OCI-LY3 (cell line): ENCODE data around the gene EIF5.

ENCODE experiments used
- H2AFZ ChIP-seq: fragments of 200-600, 300-600 bp; shearing (Covaris generic); 2 replicates; pipeline ENCODE4 v1.6.0; 2014; ENCODE audit warnings: antibody characterized with exemption, low read depth, low read length
- H3K27ac ChIP-seq: fragments of 200-600, 300-600 bp; sonication (generic); 2 replicates; pipeline ENCODE4 v1.5.1; 2014; ENCODE audit warnings: mild to moderate bottlenecking, low read length, moderate library complexity, mixed read lengths
- H3K27me3 ChIP-seq: fragments of 200-600, 300-600 bp; sonication (generic); 2 replicates; pipeline ENCODE4 v1.6.1; 2014; ENCODE audit warnings: low read depth, low read length, mixed read lengths
- H3K36me3 ChIP-seq: fragments of 200-600, 300-600 bp; sonication (generic); replicated peaks from 2 replicates; pipeline ENCODE3; 2014; ENCODE audit warnings: low read depth, low read length, mixed read lengths
- H3K4me1 ChIP-seq: fragments of 300-600, 200-600 bp; sonication (generic); 2 replicates; pipeline ENCODE4 v1.6.1; 2014; ENCODE audit warnings: low read length, mixed read lengths
- H3K4me2 ChIP-seq: fragments of 200-600, 300-600 bp; sonication (generic); 2 replicates; pipeline ENCODE4 v1.6.1; 2014; ENCODE audit warnings: low read length, mixed read lengths
- H3K4me3 ChIP-seq: fragments of 300-600, 200-600 bp; sonication (generic); 2 replicates; pipeline ENCODE4 v1.5.1; 2014; ENCODE audit warnings: antibody characterized with exemption, mild to moderate bottlenecking, low read length, moderate library complexity
- H3K79me2 ChIP-seq: fragments of 300-600, 200-600 bp; shearing (Covaris generic); 2 replicates; pipeline ENCODE4 v1.6.1; 2014; ENCODE audit warnings: mild to moderate bottlenecking, low read length, mixed read lengths
- H3K9ac ChIP-seq: fragments of 300-600, 200-600 bp; shearing (Covaris generic); 2 replicates; pipeline ENCODE4 v1.6.0; 2014; ENCODE audit warnings: mild to moderate bottlenecking, low read length, moderate library complexity
- H3K9me3 ChIP-seq: fragments of 200-600, 300-600 bp; shearing (Covaris generic); 2 replicates; pipeline ENCODE4 v1.6.1; 2014; ENCODE audit warnings: low read length, mixed read lengths; ENCODE audit not compliant: insufficient read depth
- H4K20me1 ChIP-seq: fragments of 200-600, 300-600 bp; sonication (generic); 2 replicates; pipeline ENCODE4 v1.6.1; 2016; ENCODE audit warnings: low read length, mixed read lengths; ENCODE audit not compliant: insufficient read depth
- EZH2phosphoT487 ChIP-seq: fragments of 200-600 bp; shearing (Covaris generic); IDR thresholded peaks from 2 replicates; pipeline ENCODE4 v1.6.1; 2018; ENCODE audit warnings: antibody characterized with exemption, mixed run types, low read depth
- TF ChIP-seq, protein P1 (sequence below): fragments of 200-600, 300-600 bp; sonication (generic); IDR thresholded peaks from 2 replicates; pipeline ENCODE4 v1.5.1; 2014; ENCODE audit warnings: antibody characterized with exemption, low read length, low read depth

EIF5 gene

DNA sequence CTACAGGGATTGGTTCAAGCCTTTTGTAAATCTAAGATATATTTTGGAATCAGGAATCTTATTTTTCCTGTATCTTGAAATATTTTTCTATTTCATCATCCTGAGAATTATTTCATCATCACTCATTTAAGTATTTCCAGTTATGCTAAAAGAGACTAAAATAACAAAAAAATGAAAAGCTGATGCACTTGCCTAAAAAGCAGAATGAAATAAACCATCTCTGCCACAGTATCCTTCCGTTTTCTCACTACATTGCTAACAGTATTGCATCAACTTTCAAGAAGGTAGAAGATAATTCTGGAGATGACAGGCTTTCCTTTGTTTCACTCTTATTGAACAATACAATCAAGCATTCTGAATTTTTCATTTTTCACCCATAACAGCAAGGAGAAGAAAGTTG, 31.1 kb upstream of the EIF5 start:
- Histone ChIP-seq H2AFZ (no peak overlapping the region), H3K4me2 (no peak overlapping the region)

GRCh38 chr14:103304706-103305105, 29.3 kb upstream of the EIF5 start:
- no peak for TF ChIP-seq EZH2phosphoT487
- TF ChIP-seq, protein P1, sequence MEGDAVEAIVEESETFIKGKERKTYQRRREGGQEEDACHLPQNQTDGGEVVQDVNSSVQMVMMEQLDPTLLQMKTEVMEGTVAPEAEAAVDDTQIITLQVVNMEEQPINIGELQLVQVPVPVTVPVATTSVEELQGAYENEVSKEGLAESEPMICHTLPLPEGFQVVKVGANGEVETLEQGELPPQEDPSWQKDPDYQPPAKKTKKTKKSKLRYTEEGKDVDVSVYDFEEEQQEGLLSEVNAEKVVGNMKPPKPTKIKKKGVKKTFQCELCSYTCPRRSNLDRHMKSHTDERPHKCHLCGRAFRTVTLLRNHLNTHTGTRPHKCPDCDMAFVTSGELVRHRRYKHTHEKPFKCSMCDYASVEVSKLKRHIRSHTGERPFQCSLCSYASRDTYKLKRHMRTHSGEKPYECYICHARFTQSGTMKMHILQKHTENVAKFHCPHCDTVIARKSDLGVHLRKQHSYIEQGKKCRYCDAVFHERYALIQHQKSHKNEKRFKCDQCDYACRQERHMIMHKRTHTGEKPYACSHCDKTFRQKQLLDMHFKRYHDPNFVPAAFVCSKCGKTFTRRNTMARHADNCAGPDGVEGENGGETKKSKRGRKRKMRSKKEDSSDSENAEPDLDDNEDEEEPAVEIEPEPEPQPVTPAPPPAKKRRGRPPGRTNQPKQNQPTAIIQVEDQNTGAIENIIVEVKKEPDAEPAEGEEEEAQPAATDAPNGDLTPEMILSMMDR = no peak
- Histone ChIP-seq H3K27ac (no peak overlapping the region), H3K9ac (no peak overlapping the region), H3K79me2 (no peaks in the 10 kb centered on the region), H3K9me3 (no peaks in the 10 kb centered on the region), H3K4me2 (no peak overlapping the region), H2AFZ (no peak overlapping the region), H4K20me1 (no peaks in the 10 kb centered on the region), H3K36me3 (no peaks in the 10 kb centered on the region), H3K4me1 (peaks cover 12% of the 10 kb centered on the region), H3K4me3 (no peak overlapping the region), H3K27me3 (peaks cover 10% of the 10 kb centered on the region; the same call in 1 of the 2 replicates)

More for the DNA sequence above, 31.1 kb upstream of the EIF5 start:
- no peaks in the 10 kb centered on the region for H3K9me3 ChIP-seq
- H3K79me2 ChIP-seq = no peaks in the 10 kb centered on the region
- H3K27ac ChIP-seq = no peak overlapping the region
- no peak overlapping the region for H3K9ac ChIP-seq
- TF ChIP-seq, protein P1 = no peak
- TF ChIP-seq EZH2phosphoT487 = no peak
- peaks cover 10% of the 10 kb centered on the region; the same call in 1 of the 2 replicates for H3K27me3 ChIP-seq
- H4K20me1 ChIP-seq = no peaks in the 10 kb centered on the region
- no peaks in the 10 kb centered on the region for H3K36me3 ChIP-seq
- H3K4me1 ChIP-seq = peaks cover 12% of the 10 kb centered on the region
- H3K4me3 ChIP-seq = no peak overlapping the region

GRCh38 chr14:103308717-103309616, 25.1 kb upstream of the EIF5 start:
- no peaks in the 10 kb centered on the region for H3K9me3 ChIP-seq
- peaks cover 10% of the 10 kb centered on the region; the same call in 1 of the 2 replicates for H3K27me3 ChIP-seq
- H3K36me3 ChIP-seq = no peaks in the 10 kb centered on the region
- no peak overlapping the region for H3K27ac ChIP-seq
- no peak overlapping the region for H3K4me2 ChIP-seq
- no peak overlapping the region for H3K9ac ChIP-seq
- no peak overlapping the region for H3K4me3 ChIP-seq
- no peak overlapping the region for H2AFZ ChIP-seq
- no peaks in the 10 kb centered on the region for H3K79me2 ChIP-seq
- TF ChIP-seq, protein P1 = no peak
- no peak for TF ChIP-seq EZH2phosphoT487
- no peaks in the 10 kb centered on the region for H4K20me1 ChIP-seq
- H3K4me1 ChIP-seq = no peaks in the 10 kb centered on the region

DNA sequence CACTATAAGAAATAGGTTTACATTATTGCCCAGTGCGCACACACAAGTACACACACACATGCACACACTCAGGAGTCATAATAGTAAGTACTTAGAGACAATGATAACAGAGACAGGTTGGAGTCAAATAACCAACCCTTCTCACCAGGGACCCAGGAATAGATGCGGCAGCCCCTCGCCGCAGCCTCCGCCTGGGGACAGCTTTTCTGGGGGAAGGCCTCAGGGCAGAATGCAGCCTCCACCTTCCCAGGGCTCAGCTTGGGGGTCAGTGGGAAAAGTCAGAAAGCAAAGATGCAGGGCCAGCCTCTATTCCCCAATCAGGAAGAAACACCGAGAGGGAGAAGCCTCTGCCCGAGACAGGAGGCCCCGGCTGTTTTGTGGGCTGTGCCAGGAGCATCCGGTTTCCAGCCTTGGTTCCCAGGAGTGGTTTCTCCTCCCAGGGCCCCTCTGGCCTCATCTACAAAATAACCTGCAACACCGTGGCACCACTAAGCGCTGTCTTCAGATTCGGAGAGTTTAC, 23.4 kb upstream of the EIF5 start:
- H3K9ac ChIP-seq = no peak overlapping the region
- no peak overlapping the region for H3K4me2 ChIP-seq
- H3K4me1 ChIP-seq = no peaks in the 10 kb centered on the region
- peaks cover 5% of the 10 kb centered on the region; the same call in 1 of the 2 replicates for H3K27me3 ChIP-seq
- no peak overlapping the region for H2AFZ ChIP-seq
- no peak overlapping the region for H3K27ac ChIP-seq
- TF ChIP-seq EZH2phosphoT487 = no peak
- TF ChIP-seq, protein P1 = no peak
- no peaks in the 10 kb centered on the region for H3K79me2 ChIP-seq
- H3K9me3 ChIP-seq = no peaks in the 10 kb centered on the region
- no peaks in the 10 kb centered on the region for H4K20me1 ChIP-seq
- no peak overlapping the region for H3K4me3 ChIP-seq
- H3K36me3 ChIP-seq = no peaks in the 10 kb centered on the region
